ENCODE results near the gene DCUN1D3. TPM values are rescaled to one million over a fixed set of nuclear protein-coding genes. Genes with fewer than 3 reads are reported as not detected.

Gene DCUN1D3
- total and polyA plus RNA-seq, 2 donors (not counting 1 experiment from before 2014, with no cell fraction given): 20.4 to 42.8 TPM

DNA sequence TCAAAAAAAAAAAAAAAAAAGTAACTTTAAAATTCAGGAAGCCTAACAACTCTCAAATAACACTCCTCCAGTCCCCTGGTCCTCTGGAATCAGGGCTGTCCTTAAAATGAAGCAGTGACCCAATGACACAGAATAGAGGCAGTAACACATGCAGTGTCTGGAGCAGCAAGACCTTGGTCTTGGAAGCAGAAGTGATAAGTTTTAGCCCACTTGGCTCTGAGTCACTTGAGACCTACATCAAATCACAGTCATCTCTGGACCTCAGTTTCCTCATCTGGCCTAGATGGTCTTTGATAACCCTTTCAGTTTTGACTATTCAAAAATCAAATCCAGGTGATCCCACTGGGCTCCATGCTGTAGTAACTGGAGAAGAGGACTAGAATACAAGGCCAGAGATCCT lies 39.5 kb upstream of the DCUN1D3 start:
- no peak overlapping the region for H3K27ac ChIP-seq (ENCODE audit: insufficient read depth, low read length)
- no peak overlapping the region for H2AFZ ChIP-seq (ENCODE audit: low read length)
- DNase-seq (ENCODE audit: low read depth in 2 of 2): no peak
- no peak overlapping the region for H3K4me2 ChIP-seq (ENCODE audit: extremely low read depth, insufficient read depth, low read length)
- H3K9ac ChIP-seq (ENCODE audit: insufficient read depth, low read length): no peak overlapping the region
- H3K27me3 ChIP-seq (ENCODE audit: control insufficient read depth, insufficient read depth, low read length): no peaks in the 10 kb centered on the region
- no peak overlapping the region for H3K4me3 ChIP-seq (replicated peaks in 1 of 4; ENCODE audit: control extremely low read depth in 1 of 4, insufficient read depth in 1 of 4, low read depth in 3 of 4, low read length in 4 of 4)
- H4K20me1 ChIP-seq (ENCODE audit: control insufficient read depth, extremely low read depth, insufficient read depth, low read length): no peaks in the 10 kb centered on the region
- H3K36me3 ChIP-seq (ENCODE audit: control insufficient read depth, insufficient read depth, low read length): no peaks in the 10 kb centered on the region
- no peaks in the 10 kb centered on the region for H3K9me3 ChIP-seq (ENCODE audit: control insufficient read depth, insufficient read depth, low read depth, low read length)
- no peaks in the 10 kb centered on the region for H3K4me1 ChIP-seq (ENCODE audit: control insufficient read depth, extremely low read depth, insufficient read depth, low read length)
- TF ChIP-seq EZH2 (IDR thresholded peaks at IDR 0.05; ENCODE audit: low read length, missing control alignments): no peak
- TF ChIP-seq, protein P1, sequence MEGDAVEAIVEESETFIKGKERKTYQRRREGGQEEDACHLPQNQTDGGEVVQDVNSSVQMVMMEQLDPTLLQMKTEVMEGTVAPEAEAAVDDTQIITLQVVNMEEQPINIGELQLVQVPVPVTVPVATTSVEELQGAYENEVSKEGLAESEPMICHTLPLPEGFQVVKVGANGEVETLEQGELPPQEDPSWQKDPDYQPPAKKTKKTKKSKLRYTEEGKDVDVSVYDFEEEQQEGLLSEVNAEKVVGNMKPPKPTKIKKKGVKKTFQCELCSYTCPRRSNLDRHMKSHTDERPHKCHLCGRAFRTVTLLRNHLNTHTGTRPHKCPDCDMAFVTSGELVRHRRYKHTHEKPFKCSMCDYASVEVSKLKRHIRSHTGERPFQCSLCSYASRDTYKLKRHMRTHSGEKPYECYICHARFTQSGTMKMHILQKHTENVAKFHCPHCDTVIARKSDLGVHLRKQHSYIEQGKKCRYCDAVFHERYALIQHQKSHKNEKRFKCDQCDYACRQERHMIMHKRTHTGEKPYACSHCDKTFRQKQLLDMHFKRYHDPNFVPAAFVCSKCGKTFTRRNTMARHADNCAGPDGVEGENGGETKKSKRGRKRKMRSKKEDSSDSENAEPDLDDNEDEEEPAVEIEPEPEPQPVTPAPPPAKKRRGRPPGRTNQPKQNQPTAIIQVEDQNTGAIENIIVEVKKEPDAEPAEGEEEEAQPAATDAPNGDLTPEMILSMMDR (conservative IDR thresholded peaks at IDR 0.05 in 1 of 2, IDR thresholded peaks at IDR 0.05 in 1 of 2; ENCODE audit: low read depth in 1 of 2, low read length in 2 of 2): no peak
- no peaks in the 10 kb centered on the region for H3K79me2 ChIP-seq (ENCODE audit: control insufficient read depth, insufficient read depth, low read length)

DNA sequence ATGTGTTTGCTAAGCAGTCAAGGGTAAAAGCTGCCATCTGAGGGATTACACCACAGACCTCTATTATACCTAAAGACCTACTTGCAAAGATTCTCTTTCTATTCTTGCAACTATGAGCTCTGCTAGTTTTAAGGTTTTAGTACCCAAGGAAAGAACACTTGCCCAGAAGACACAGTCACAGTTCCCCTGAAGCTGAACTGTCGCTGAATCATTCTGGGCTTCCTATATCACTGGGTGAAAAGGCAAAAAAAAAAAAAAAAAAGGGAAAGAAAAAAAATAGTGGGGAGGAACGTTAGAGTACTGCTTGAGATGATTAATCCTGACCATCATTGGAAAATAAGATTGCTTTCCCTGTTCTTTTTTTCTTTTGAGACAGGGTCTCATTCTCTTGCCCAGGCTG lies 38.3 kb upstream of the DCUN1D3 start:
- Histone ChIP-seq H4K20me1 (ENCODE audit: control insufficient read depth, extremely low read depth, insufficient read depth, low read length) (no peaks in the 10 kb centered on the region), H3K9me3 (ENCODE audit: control insufficient read depth, insufficient read depth, low read depth, low read length) (no peaks in the 10 kb centered on the region), H3K36me3 (ENCODE audit: control insufficient read depth, insufficient read depth, low read length) (no peaks in the 10 kb centered on the region), H2AFZ (ENCODE audit: low read length) (no peak overlapping the region), H3K4me2 (ENCODE audit: extremely low read depth, insufficient read depth, low read length) (no peak overlapping the region), H3K27ac (ENCODE audit: insufficient read depth, low read length) (no peak overlapping the region), H3K9ac (ENCODE audit: insufficient read depth, low read length) (no peak overlapping the region), H3K79me2 (ENCODE audit: control insufficient read depth, insufficient read depth, low read length) (no peaks in the 10 kb centered on the region), H3K4me3 (replicated peaks in 1 of 4; ENCODE audit: control extremely low read depth in 1 of 4, insufficient read depth in 1 of 4, low read depth in 3 of 4, low read length in 4 of 4) (no peak overlapping the region), H3K4me1 (ENCODE audit: control insufficient read depth, extremely low read depth, insufficient read depth, low read length) (no peaks in the 10 kb centered on the region), H3K27me3 (ENCODE audit: control insufficient read depth, insufficient read depth, low read length) (no peaks in the 10 kb centered on the region)
- peak; percentile 53 to 66 for DNase-seq (ENCODE audit: low read depth in 2 of 2)
- TF ChIP-seq EZH2 (IDR thresholded peaks at IDR 0.05; ENCODE audit: low read length, missing control alignments): no peak
- TF ChIP-seq, protein P1 (conservative IDR thresholded peaks at IDR 0.05 in 1 of 2, IDR thresholded peaks at IDR 0.05 in 1 of 2; ENCODE audit: low read depth in 1 of 2, low read length in 2 of 2): no peak

DNA sequence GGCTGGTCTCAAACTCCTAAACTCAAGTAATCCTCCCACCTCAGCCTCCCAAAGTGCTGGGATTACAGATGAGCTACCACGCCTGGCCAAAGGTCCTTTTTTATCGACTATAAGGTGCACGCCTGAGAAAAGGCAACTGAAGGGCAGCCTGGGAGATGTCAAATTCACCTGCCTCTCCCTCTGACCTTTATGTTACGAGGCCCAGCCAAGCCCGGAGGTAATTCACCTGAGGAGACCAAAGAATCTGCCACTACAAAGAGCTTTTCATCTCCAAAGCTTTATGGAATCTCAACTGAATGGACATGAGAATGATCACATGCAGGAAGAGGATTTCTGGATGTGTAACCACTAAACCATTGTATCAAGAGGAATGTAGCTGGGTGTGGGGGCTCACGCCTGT lies 37.6 kb upstream of the DCUN1D3 start:
- TF ChIP-seq, protein P1 (conservative IDR thresholded peaks at IDR 0.05 in 1 of 2, IDR thresholded peaks at IDR 0.05 in 1 of 2; ENCODE audit: low read depth in 1 of 2, low read length in 2 of 2): no peak
- TF ChIP-seq EZH2 (IDR thresholded peaks at IDR 0.05; ENCODE audit: low read length, missing control alignments): no peak
- no peaks in the 10 kb centered on the region for H3K27me3 ChIP-seq (ENCODE audit: control insufficient read depth, insufficient read depth, low read length)

More for the DNA sequence above, 37.6 kb upstream of the DCUN1D3 start:
- no peaks in the 10 kb centered on the region for H3K36me3 ChIP-seq (ENCODE audit: control insufficient read depth, insufficient read depth, low read length)
- no peaks in the 10 kb centered on the region for H3K9me3 ChIP-seq (ENCODE audit: control insufficient read depth, insufficient read depth, low read depth, low read length)
- no peak overlapping the region for H3K27ac ChIP-seq (ENCODE audit: insufficient read depth, low read length)
- H3K9ac ChIP-seq (ENCODE audit: insufficient read depth, low read length): no peak overlapping the region
- H2AFZ ChIP-seq (ENCODE audit: low read length): no peak overlapping the region
- DNase-seq (ENCODE audit: low read depth in 2 of 2): no peak
- H3K4me1 ChIP-seq (ENCODE audit: control insufficient read depth, extremely low read depth, insufficient read depth, low read length): no peaks in the 10 kb centered on the region
- no peak overlapping the region for H3K4me3 ChIP-seq (replicated peaks in 1 of 4; ENCODE audit: control extremely low read depth in 1 of 4, insufficient read depth in 1 of 4, low read depth in 3 of 4, low read length in 4 of 4)
- no peak overlapping the region for H3K4me2 ChIP-seq (ENCODE audit: extremely low read depth, insufficient read depth, low read length)
- no peaks in the 10 kb centered on the region for H3K79me2 ChIP-seq (ENCODE audit: control insufficient read depth, insufficient read depth, low read length)
- H4K20me1 ChIP-seq (ENCODE audit: control insufficient read depth, extremely low read depth, insufficient read depth, low read length): no peaks in the 10 kb centered on the region

Data from fibroblast of lung (primary cell).